HepG2 (cell line): ENCODE data around the gene AP1M2. TPM values are rescaled to one million over a fixed set of nuclear protein-coding genes. Genes with fewer than 3 reads are reported as not detected.
A peak's percentile ranks its signal among the peaks of the same experiment; 100 is the strongest.

ENCODE experiments used
- ATF1 ChIP-seq: IDR thresholded peaks from 2 replicates; pipeline ENCODE4 v1.6.1; 2016; ENCODE audit warnings: mild to moderate bottlenecking, control low read depth
- BCL6 ChIP-seq: IDR thresholded peaks from 2 replicates; pipeline ENCODE4 v1.6.1; 2016; ENCODE audit warnings: missing genetic modification reagents, missing compliant biosample characterization
- BORCS8-MEF2B ChIP-seq: sonication (generic); formaldehyde crosslinking; IDR thresholded peaks from 2 replicates; pipeline ENCODE4 v1.8.0; 2022; ENCODE audit warnings: mild to moderate bottlenecking, missing genetic modification reagents
- CHD4 ChIP-seq: fragments of 200-600 bp; sonication (generic); IDR thresholded peaks from 2 replicates; pipeline ENCODE4 v1.7.0; 2017; ENCODE audit warnings: mild to moderate bottlenecking, low read length, borderline replicate concordance
- ESRRA ChIP-seq: sonication (generic); formaldehyde crosslinking; IDR thresholded peaks from 2 replicates; pipeline ENCODE4 v1.5.1; 2020; ENCODE audit warnings: mild to moderate bottlenecking, low read depth, missing genetic modification reagents
- HOXA5 ChIP-seq: sonication (generic); formaldehyde crosslinking; IDR thresholded peaks from 2 replicates; pipeline ENCODE4 v1.4.0; 2020; ENCODE audit warnings: missing genetic modification reagents
- KDM1A ChIP-seq: IDR thresholded peaks from 2 replicates; pipeline ENCODE4 v1.6.1; 2016; ENCODE audit warnings: missing compliant biosample characterization
- KLF12 ChIP-seq: sonication (generic); formaldehyde crosslinking; IDR thresholded peaks from 2 replicates; pipeline ENCODE4 v1.4.0; 2020; ENCODE audit warnings: missing genetic modification reagents, borderline replicate concordance
- PAXIP1 ChIP-seq: sonication (generic); formaldehyde crosslinking; conservative IDR thresholded peaks from 2 replicates; pipeline ENCODE4 v1.4.0; 2020; ENCODE audit warnings: mild to moderate bottlenecking, missing genetic modification reagents, moderate library complexity
- PHF21A ChIP-seq: sonication (generic); formaldehyde crosslinking; IDR thresholded peaks from 2 replicates; pipeline ENCODE4 v1.5.0; 2020; ENCODE audit warnings: mild to moderate bottlenecking, missing genetic modification reagents
- PHF8 ChIP-seq: sonication (generic); formaldehyde crosslinking; IDR thresholded peaks from 2 replicates; pipeline ENCODE4 v1.5.0; 2020; ENCODE audit warnings: missing genetic modification reagents
- SKI ChIP-seq: fragments of 450-650 bp; IDR thresholded peaks from one replicate; pipeline ENCODE4 v1.6.1; 2018; ENCODE audit warnings: mild to moderate bottlenecking; ENCODE audit not compliant: partially characterized antibody
- SOX6 ChIP-seq, 2 experiments: fragments of 450-650 bp in 1 of 2; sonication (generic) in 1 of 2; formaldehyde crosslinking in 1 of 2; IDR thresholded peaks; 2 replicates each; pipeline versions ENCODE4 v1.4.0 to v1.6.1; 2017 to 2020; ENCODE audit warnings: antibody characterized with exemption in 1 of 2, mild to moderate bottlenecking in 1 of 2, missing genetic modification reagents in 1 of 2
- TP53 ChIP-seq: sonication (generic); formaldehyde crosslinking; conservative IDR thresholded peaks from 2 replicates; pipeline ENCODE4 v1.4.0; 2020; ENCODE audit warnings: missing genetic modification reagents
- ZFYVE20 ChIP-seq: sonication (generic); formaldehyde crosslinking; IDR thresholded peaks from 2 replicates; pipeline ENCODE4 v1.8.0; 2023; ENCODE audit warnings: low read depth, mild to moderate bottlenecking, moderate library complexity, missing genetic modification reagents, borderline replicate concordance
- ZIK1 ChIP-seq: sonication (generic); formaldehyde crosslinking; IDR thresholded peaks from 2 replicates; pipeline ENCODE4 v1.5.0; 2020; ENCODE audit warnings: mild to moderate bottlenecking, low read depth, missing genetic modification reagents, borderline replicate concordance
- ZMYM3 ChIP-seq: sonication (generic); formaldehyde crosslinking; IDR thresholded peaks from 2 replicates; pipeline ENCODE4 v1.5.1; 2020; ENCODE audit warnings: mild to moderate bottlenecking, missing genetic modification reagents
- ZNF24 ChIP-seq: fragments of 450-650 bp; IDR thresholded peaks from 2 replicates; pipeline ENCODE4 v1.6.1; 2017; ENCODE audit warnings: antibody characterized with exemption, mild to moderate bottlenecking
- ZNF335 ChIP-seq: sonication (generic); formaldehyde crosslinking; IDR thresholded peaks from 2 replicates; pipeline ENCODE4 v1.4.0; 2020; ENCODE audit warnings: missing genetic modification reagents
- ZNF549 ChIP-seq: sonication (generic); formaldehyde crosslinking; IDR thresholded peaks from 2 replicates; pipeline ENCODE4 v1.5.0; 2020; ENCODE audit warnings: missing genetic modification reagents
- ZNF816 ChIP-seq: sonication (generic); formaldehyde crosslinking; IDR thresholded peaks from 2 replicates; pipeline ENCODE4 v1.8.0; 2022; ENCODE audit warnings: missing genetic modification reagents, mild to moderate bottlenecking, borderline replicate concordance
- ZNF83 ChIP-seq: sonication (generic); formaldehyde crosslinking; IDR thresholded peaks from 2 replicates; pipeline ENCODE4 v1.4.0; 2020; ENCODE audit warnings: missing genetic modification reagents, mild to moderate bottlenecking, borderline replicate concordance
- polyA plus RNA-seq, 8 experiments: library from polyadenylated mRNA; depleted of rRNA in 3 of 8; stranded (reverse) in 7 of 8; unstranded in 1 of 8; fragments of >200 nt; fragmentation: Illumina TruSeq in 4 of 8; extraction: Trizol in 4 of 8; gene quantifications; 2 replicates each; pipeline versions ENCODE4 v1.2.1 to v1.2.3, GENCODE V29; 2011 to 2016; ENCODE audit warnings: low read depth in 4 of 8, missing spikeins in 1 of 8, mixed read lengths in 1 of 8; ENCODE audit not compliant: insufficient read depth in 1 of 8
- total RNA-seq, 5 experiments: library from RNA; depleted of rRNA; stranded (reverse); fragments of >200 nt; fragmentation: Illumina TruSeq; extraction: Trizol; gene quantifications; 2 replicates each; pipeline ENCODE4 v1.2.3, GENCODE V29; 2016; ENCODE audit warnings: low read depth in 1 of 5
- TF ChIP-seq, protein P1 (sequence below), 2 experiments: sonication (generic) in 1 of 2; formaldehyde crosslinking in 1 of 2; IDR thresholded peaks; 2 replicates each; pipeline versions ENCODE4 v1.4.0 to v1.6.1; 2018 to 2020; ENCODE audit warnings: missing genetic modification reagents in 2 of 2, borderline replicate concordance in 1 of 2, low read depth in 1 of 2, mild to moderate bottlenecking in 1 of 2, missing biosample characterization in 1 of 2
- TF ChIP-seq, protein P2 (sequence below): sonication (generic); formaldehyde crosslinking; IDR thresholded peaks from 2 replicates; pipeline ENCODE4 v1.8.1; 2023; ENCODE audit warnings: mild to moderate bottlenecking, missing genetic modification reagents

Gene AP1M2
- total and polyA plus RNA-seq, 2 of the 13 experiments (the other 11 are each of a cell fraction or from before 2014, with no cell fraction given): 6.3 to 76.8 TPM

- TF ChIP-seq ESRRA (CRISPR knock-in tag) (peak; percentile 91), CHD4 (peak; percentile 85; the same call in 1 of the 2 replicates), SKI (peak; percentile 76), ZIK1 (no peak), ATF1 (no peak), TP53 (CRISPR knock-in tag) (no peak), ZMYM3 (CRISPR knock-in tag) (peak; percentile 94), ZNF83 (CRISPR knock-in tag) (no peak), SOX6 (IDR thresholded peaks at IDR 0.05) (no peak), SOX6 (CRISPR knock-in tag; IDR thresholded peaks at IDR 0.05) (no peak), ZFYVE20 (no peak), ZNF24 (peak; percentile 70), ZNF335 (CRISPR knock-in tag) (no peak), PAXIP1 (CRISPR knock-in tag) (0 out of 2 replicates have a peak, but pooled peaks have one; percentile 5), ZNF816 (CRISPR knock-in tag) (no peak), PHF21A (CRISPR knock-in tag) (no peak), KDM1A (peak; percentile 88), ZNF549 (CRISPR knock-in tag) (no peak), HOXA5 (0 out of 2 replicates have a peak, but pooled peaks have one; percentile 5), BCL6 (CRISPR knock-in tag) (peak; percentile 5; the same call in 1 of the 2 replicates), PHF8 (CRISPR knock-in tag) (0 out of 2 replicates have a peak, but pooled peaks have one; percentile 4), BORCS8-MEF2B (CRISPR knock-in tag) (0 out of 2 replicates have a peak, but pooled peaks have one; percentile 54), KLF12 (CRISPR knock-in tag) (0 out of 2 replicates have a peak, but pooled peaks have one; percentile 19)
- TF ChIP-seq, protein P1, sequence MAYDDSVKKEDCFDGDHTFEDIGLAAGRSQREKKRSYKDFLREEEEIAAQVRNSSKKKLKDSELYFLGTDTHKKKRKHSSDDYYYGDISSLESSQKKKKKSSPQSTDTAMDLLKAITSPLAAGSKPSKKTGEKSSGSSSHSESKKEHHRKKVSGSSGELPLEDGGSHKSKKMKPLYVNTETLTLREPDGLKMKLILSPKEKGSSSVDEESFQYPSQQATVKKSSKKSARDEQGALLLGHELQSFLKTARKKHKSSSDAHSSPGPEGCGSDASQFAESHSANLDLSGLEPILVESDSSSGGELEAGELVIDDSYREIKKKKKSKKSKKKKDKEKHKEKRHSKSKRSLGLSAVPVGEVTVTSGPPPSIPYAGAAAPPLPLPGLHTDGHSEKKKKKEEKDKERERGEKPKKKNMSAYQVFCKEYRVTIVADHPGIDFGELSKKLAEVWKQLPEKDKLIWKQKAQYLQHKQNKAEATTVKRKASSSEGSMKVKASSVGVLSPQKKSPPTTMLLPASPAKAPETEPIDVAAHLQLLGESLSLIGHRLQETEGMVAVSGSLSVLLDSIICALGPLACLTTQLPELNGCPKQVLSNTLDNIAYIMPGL (CRISPR knock-in tag; IDR thresholded peaks at IDR 0.05; ENCODE audit: borderline replicate concordance in 1 of 2, low read depth in 1 of 2): 0 out of 4 replicates have a peak, but pooled peaks of 1 of the 2 experiments have one; percentile 5
- TF ChIP-seq, protein P2, sequence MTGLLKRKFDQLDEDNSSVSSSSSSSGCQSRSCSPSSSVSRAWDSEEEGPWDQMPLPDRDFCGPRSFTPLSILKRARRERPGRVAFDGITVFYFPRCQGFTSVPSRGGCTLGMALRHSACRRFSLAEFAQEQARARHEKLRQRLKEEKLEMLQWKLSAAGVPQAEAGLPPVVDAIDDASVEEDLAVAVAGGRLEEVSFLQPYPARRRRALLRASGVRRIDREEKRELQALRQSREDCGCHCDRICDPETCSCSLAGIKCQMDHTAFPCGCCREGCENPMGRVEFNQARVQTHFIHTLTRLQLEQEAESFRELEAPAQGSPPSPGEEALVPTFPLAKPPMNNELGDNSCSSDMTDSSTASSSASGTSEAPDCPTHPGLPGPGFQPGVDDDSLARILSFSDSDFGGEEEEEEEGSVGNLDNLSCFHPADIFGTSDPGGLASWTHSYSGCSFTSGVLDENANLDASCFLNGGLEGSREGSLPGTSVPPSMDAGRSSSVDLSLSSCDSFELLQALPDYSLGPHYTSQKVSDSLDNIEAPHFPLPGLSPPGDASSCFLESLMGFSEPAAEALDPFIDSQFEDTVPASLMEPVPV (CRISPR knock-in tag): 0 out of 2 replicates have a peak, but pooled peaks have one; percentile 28
These were observed 42.8 kb downstream of the AP1M2 start (continued) for GRCh38 chr19:10544242-10544752.
